ENCODE results near the gene TIMM22.

DNA sequence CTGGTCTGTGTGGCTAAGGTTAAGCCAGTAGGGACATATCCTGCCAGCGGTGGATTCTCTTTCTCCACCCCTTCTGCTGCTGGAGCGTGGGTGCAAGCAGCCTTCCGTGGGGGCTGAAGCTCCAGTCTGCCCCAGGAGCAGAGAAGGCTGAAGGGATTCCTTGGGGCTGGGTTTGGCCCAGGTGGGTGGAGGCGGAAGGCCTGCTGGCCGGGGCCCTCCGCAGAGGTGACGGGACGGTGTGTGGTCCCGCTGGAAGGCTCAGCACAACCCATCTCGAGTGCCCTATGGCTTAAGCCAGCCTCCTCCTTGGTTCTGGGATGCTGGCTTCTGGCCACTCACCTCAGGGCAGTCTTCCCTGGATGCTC is 13.1 kb downstream of the TIMM22 start:
- no peak for TF ChIP-seq CTCF (conservative IDR thresholded peaks at IDR 0.05; ENCODE audit: low read depth, low read length)
- TF ChIP-seq MXI1 (IDR thresholded peaks at IDR 0.05; ENCODE audit: borderline replicate concordance, low read depth, low read length) = no peak
- no peak for TF ChIP-seq BHLHE40 (IDR thresholded peaks at IDR 0.05; ENCODE audit: low read depth, low read length)
- TF ChIP-seq ELK1 (IDR thresholded peaks at IDR 0.05; ENCODE audit: borderline replicate concordance, low read depth, low read length) = no peak
- TF ChIP-seq MAFK (IDR thresholded peaks at IDR 0.05; ENCODE audit: low read depth, low read length) = no peak
- no peak for TF ChIP-seq CEBPB (IDR thresholded peaks at IDR 0.05; ENCODE audit: low read depth, low read length)
- no peak for TF ChIP-seq USF2 (IDR thresholded peaks at IDR 0.05; ENCODE audit: low read depth, low read length)
- no peak for TF ChIP-seq POLR2A (IDR thresholded peaks at IDR 0.05; ENCODE audit: low read depth, low read length)
- no peak for TF ChIP-seq RCOR1 (IDR thresholded peaks at IDR 0.05; ENCODE audit: insufficient replicate concordance, low read length)
- TF ChIP-seq MAZ (IDR thresholded peaks at IDR 0.05; ENCODE audit: borderline replicate concordance, low read depth, low read length) = no peak
- no peak for TF ChIP-seq RAD21 (IDR thresholded peaks at IDR 0.05; ENCODE audit: low read length)
- no peak for TF ChIP-seq FOS (IDR thresholded peaks at IDR 0.05; ENCODE audit: low read depth, low read length)
